Neural crest cell (in vitro differentiated cells): ENCODE measurements around the gene PCED1B. TPM values are rescaled to one million over a fixed set of nuclear protein-coding genes. Genes with fewer than 3 reads are reported as not detected.

ENCODE experiments used
- DNase-seq: peaks from one replicate; pipeline ENCODE4 v3.0.0; 2021; ENCODE audit warnings: low read depth, mixed read lengths, low spot score
- H3K27ac Mint-ChIP-seq: one replicate; pipeline ENCODE4 v1.8.0; 2021; ENCODE audit warnings: mild to moderate bottlenecking, mixed read lengths; ENCODE audit not compliant: unreplicated experiment
- H3K27me3 Mint-ChIP-seq: 2 replicates; pipeline ENCODE4 v1.8.0; 2021; ENCODE audit warnings: low read depth, mild to moderate bottlenecking, mixed read lengths
- H3K36me3 Mint-ChIP-seq: 2 replicates; pipeline ENCODE4 v1.8.0; 2021; ENCODE audit warnings: low read depth, mild to moderate bottlenecking, mixed read lengths
- H3K4me1 Mint-ChIP-seq: 2 replicates; pipeline ENCODE4 v1.8.0; 2021; ENCODE audit warnings: mixed read lengths
- H3K4me3 Mint-ChIP-seq: one replicate; pipeline ENCODE4 v1.8.0; 2021; ENCODE audit warnings: mild to moderate bottlenecking, mixed read lengths
- H3K9me3 Mint-ChIP-seq: 2 replicates; pipeline ENCODE4 v1.8.0; 2021; ENCODE audit warnings: mixed read lengths
- CTCF ChIP-seq: fragments of 200-600 bp; sonication (generic); conservative IDR thresholded peaks from 2 replicates; pipeline ENCODE4 v1.5.0; 2021; ENCODE audit warnings: antibody characterized with exemption, mild to moderate bottlenecking
- total RNA-seq: library from RNA; stranded (reverse); gene quantifications from 2 replicates; pipeline ENCODE4 v1.2.1, GENCODE V29; 2021

The PCED1B gene
- total RNA-seq, 1 donor from 2014 or later = 0.47 TPM

- Mint-ChIP-seq H3K36me3 (no peaks in the 10 kb centered on the region), H3K4me3 (no peak overlapping the region), H3K4me1 (no peaks in the 10 kb centered on the region), H3K27ac (no peak overlapping the region), H3K27me3 (peaks cover 3% of the 10 kb centered on the region), H3K9me3 (no peaks in the 10 kb centered on the region)
- no peak for TF ChIP-seq CTCF
- no peak for DNase-seq
These were observed 122.8 kb downstream of the PCED1B start for GRCh38 chr12:47202176-47202575.

- Mint-ChIP-seq H3K9me3 (no peaks in the 10 kb centered on the region), H3K4me3 (no peak overlapping the region), H3K27ac (no peak overlapping the region), H3K27me3 (peaks cover 3% of the 10 kb centered on the region), H3K36me3 (no peaks in the 10 kb centered on the region), H3K4me1 (no peaks in the 10 kb centered on the region)
- no peak for DNase-seq
- TF ChIP-seq CTCF = no peak
These were observed 126.4 kb downstream of the PCED1B start for GRCh38 chr12:47205532-47206449.

- H3K27ac Mint-ChIP-seq = no peak overlapping the region
- no peak for TF ChIP-seq CTCF
- H3K9me3 Mint-ChIP-seq = no peaks in the 10 kb centered on the region
- H3K4me3 Mint-ChIP-seq = no peak overlapping the region
- no peaks in the 10 kb centered on the region for H3K36me3 Mint-ChIP-seq
- H3K4me1 Mint-ChIP-seq = no peaks in the 10 kb centered on the region
- no peak for DNase-seq
- H3K27me3 Mint-ChIP-seq = peaks cover 3% of the 10 kb centered on the region
These were observed 127.3 kb downstream of the PCED1B start for GRCh38 chr12:47206450-47207339.

DNA sequence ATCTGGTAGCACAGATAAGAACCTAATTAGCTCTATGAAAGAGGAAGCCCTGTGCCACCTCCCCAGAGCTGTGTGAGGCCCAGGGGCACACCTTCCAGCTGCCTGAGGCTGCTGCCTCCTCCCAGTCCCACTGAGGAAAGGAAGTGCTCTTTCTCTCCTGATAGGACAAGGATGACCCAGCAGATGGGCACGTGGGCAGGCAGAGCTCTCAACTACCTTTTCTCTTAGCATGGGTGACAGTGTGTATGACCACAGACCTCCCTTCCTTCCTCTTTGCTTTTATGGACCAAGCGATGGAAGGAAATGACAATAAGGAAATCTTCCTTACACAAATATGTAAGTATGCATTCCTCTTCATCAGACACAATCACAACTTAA lies 127.9 kb downstream of the PCED1B start:
- H3K9me3 Mint-ChIP-seq = no peaks in the 10 kb centered on the region
- TF ChIP-seq CTCF = no peak
- H3K27ac Mint-ChIP-seq = no peak overlapping the region
- no peaks in the 10 kb centered on the region for H3K36me3 Mint-ChIP-seq
- no peak overlapping the region for H3K4me3 Mint-ChIP-seq
- peaks cover 3% of the 10 kb centered on the region for H3K27me3 Mint-ChIP-seq
- H3K4me1 Mint-ChIP-seq = no peaks in the 10 kb centered on the region
- DNase-seq = no peak

DNA sequence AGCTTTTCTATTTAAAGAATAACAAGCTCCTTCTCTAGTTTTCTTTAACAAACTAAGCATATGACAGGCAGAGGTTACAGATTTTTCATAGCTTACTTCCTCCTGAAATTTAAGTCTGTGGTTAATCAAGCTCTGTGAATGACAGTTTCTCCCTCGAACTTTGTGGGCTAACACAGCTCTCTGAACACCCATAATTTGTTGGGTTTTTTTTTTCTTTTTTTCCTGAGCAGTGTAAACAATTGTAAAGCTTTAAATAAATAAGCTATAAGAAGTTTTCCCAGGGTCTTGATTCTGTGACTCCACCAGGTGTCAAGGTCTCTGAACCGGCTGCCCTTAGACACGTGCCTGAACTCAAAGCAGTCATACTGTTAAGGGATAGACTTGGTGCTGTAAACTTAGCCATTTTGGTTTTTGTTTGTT lies 128.4 kb downstream of the PCED1B start:
- H3K4me1 Mint-ChIP-seq = no peaks in the 10 kb centered on the region
- no peak for DNase-seq
- H3K9me3 Mint-ChIP-seq = no peaks in the 10 kb centered on the region
- no peaks in the 10 kb centered on the region for H3K36me3 Mint-ChIP-seq
- peaks cover 3% of the 10 kb centered on the region for H3K27me3 Mint-ChIP-seq
- no peak overlapping the region for H3K27ac Mint-ChIP-seq
- H3K4me3 Mint-ChIP-seq = no peak overlapping the region
- no peak for TF ChIP-seq CTCF
